ENCODE measurements around the gene KCNJ10.

GRCh38 chr1:159960721-159961381 lies 109.1 kb downstream of the KCNJ10 start:
- TF ChIP-seq POLR2A (IDR thresholded peaks at IDR 0.05; ENCODE audit: low read length) (peak; percentile 62), GATA1 (IDR thresholded peaks at IDR 0.05; ENCODE audit: low read depth, low read length) (no peak)
